ENCODE results near the gene KLF11.
"Not testable (repeated sequence)": the region's sequence is repeated elsewhere in the genome, so short reads cannot be mapped to it uniquely, and the experiment has no call there.

KLF11 gene

GRCh38 chr2:10027660-10028330 lies 15.6 kb upstream of the KLF11 start:
- no peaks in the 10 kb centered on the region for H3K36me3 Mint-ChIP-seq (ENCODE audit: low read depth)
- H3K9me3 Mint-ChIP-seq, result no peaks in the 10 kb centered on the region
- H3K27ac Mint-ChIP-seq, result no peak overlapping the region
- H3K4me1 Mint-ChIP-seq (ENCODE audit: low read depth), result peaks cover 16% of the 10 kb centered on the region
- H3K27me3 Mint-ChIP-seq (ENCODE audit: low read depth), result peaks cover 4% of the 10 kb centered on the region
- no peak for DNase-seq (ENCODE audit: low spot score)
- H3K4me3 Mint-ChIP-seq, result no peak overlapping the region

- Mint-ChIP-seq H3K4me1 (ENCODE audit: low read depth) (peaks cover 16% of the 10 kb centered on the region), H3K36me3 (ENCODE audit: low read depth) (no peaks in the 10 kb centered on the region), H3K9me3 (no peaks in the 10 kb centered on the region), H3K27me3 (ENCODE audit: low read depth) (peaks cover 4% of the 10 kb centered on the region), H3K27ac (peak overlapping the region; percentile 71), H3K4me3 (no peak overlapping the region)
- DNase-seq (ENCODE audit: low spot score), result no peak
Observed at GRCh38 chr2:10028407-10028987, 14.9 kb upstream of the KLF11 start.

GRCh38 chr2:10028988-10029874 lies 14.1 kb upstream of the KLF11 start:
- Mint-ChIP-seq H3K4me3 (peak overlapping the region; percentile 69), H3K27me3 (ENCODE audit: low read depth) (peaks cover 4% of the 10 kb centered on the region), H3K4me1 (ENCODE audit: low read depth) (peaks cover 16% of the 10 kb centered on the region), H3K36me3 (ENCODE audit: low read depth) (no peaks in the 10 kb centered on the region), H3K9me3 (no peaks in the 10 kb centered on the region), H3K27ac (peak overlapping the region; percentile 73)
- DNase-seq (ENCODE audit: low spot score), result peak; percentile 34

GRCh38 chr2:10029875-10030223 lies 13.5 kb upstream of the KLF11 start:
- Mint-ChIP-seq H3K36me3 (ENCODE audit: low read depth) (no peaks in the 10 kb centered on the region), H3K27ac (peak overlapping the region; percentile 73), H3K4me1 (ENCODE audit: low read depth) (peaks cover 18% of the 10 kb centered on the region), H3K27me3 (ENCODE audit: low read depth) (peaks cover 4% of the 10 kb centered on the region), H3K9me3 (no peaks in the 10 kb centered on the region), H3K4me3 (peak overlapping the region; percentile 69)
- no peak for DNase-seq (ENCODE audit: low spot score)

GRCh38 chr2:10030311-10030736 lies 13.0 kb upstream of the KLF11 start:
- H3K36me3 Mint-ChIP-seq (ENCODE audit: low read depth), result no peaks in the 10 kb centered on the region
- H3K27ac Mint-ChIP-seq, result no peak overlapping the region
- peaks cover 21% of the 10 kb centered on the region for H3K4me1 Mint-ChIP-seq (ENCODE audit: low read depth)
- DNase-seq (ENCODE audit: low spot score), result no peak
- no peak overlapping the region for H3K4me3 Mint-ChIP-seq
- peaks cover 4% of the 10 kb centered on the region for H3K27me3 Mint-ChIP-seq (ENCODE audit: low read depth)
- no peaks in the 10 kb centered on the region for H3K9me3 Mint-ChIP-seq

- H3K27me3 Mint-ChIP-seq (ENCODE audit: low read depth); H3K36me3 Mint-ChIP-seq (ENCODE audit: low read depth); H3K4me3 Mint-ChIP-seq; H3K9me3 Mint-ChIP-seq; DNase-seq (ENCODE audit: low spot score); H3K27ac Mint-ChIP-seq: not testable (repeated sequence)
- peaks cover 21% of the 10 kb centered on the region for H3K4me1 Mint-ChIP-seq (ENCODE audit: low read depth)
Observed at GRCh38 chr2:10030798-10031197, 12.6 kb upstream of the KLF11 start.

- Mint-ChIP-seq H3K27ac (peak overlapping the region; percentile 57), H3K4me3 (no peak overlapping the region)
Observed at GRCh38 chr2:10031886-10032745, 11.2 kb upstream of the KLF11 start.

GRCh38 chr2:10032746-10033105 lies 10.6 kb upstream of the KLF11 start:
- no peak for DNase-seq (ENCODE audit: low spot score)
- Mint-ChIP-seq H3K9me3 (no peaks in the 10 kb centered on the region), H3K4me3 (no peak overlapping the region), H3K27ac (no peak overlapping the region), H3K27me3 (ENCODE audit: low read depth) (peaks cover 4% of the 10 kb centered on the region), H3K4me1 (ENCODE audit: low read depth) (peaks cover 18% of the 10 kb centered on the region), H3K36me3 (ENCODE audit: low read depth) (no peaks in the 10 kb centered on the region)

More at GRCh38 chr2:10031886-10032745, 11.2 kb upstream of the KLF11 start:
- Mint-ChIP-seq H3K4me1 (ENCODE audit: low read depth) (peaks cover 18% of the 10 kb centered on the region), H3K27me3 (ENCODE audit: low read depth) (peaks cover 4% of the 10 kb centered on the region), H3K36me3 (ENCODE audit: low read depth) (no peaks in the 10 kb centered on the region), H3K9me3 (no peaks in the 10 kb centered on the region)
- no peak for DNase-seq (ENCODE audit: low spot score)

GRCh38 chr2:10033251-10034006 lies 9.9 kb upstream of the KLF11 start:
- no peak overlapping the region for H3K27ac Mint-ChIP-seq
- peaks cover 4% of the 10 kb centered on the region for H3K27me3 Mint-ChIP-seq (ENCODE audit: low read depth)
- H3K36me3 Mint-ChIP-seq (ENCODE audit: low read depth), result no peaks in the 10 kb centered on the region
- no peak overlapping the region for H3K4me3 Mint-ChIP-seq
- H3K4me1 Mint-ChIP-seq (ENCODE audit: low read depth), result peaks cover 18% of the 10 kb centered on the region
- no peaks in the 10 kb centered on the region for H3K9me3 Mint-ChIP-seq
- no peak for DNase-seq (ENCODE audit: low spot score)

GRCh38 chr2:10034333-10035052 lies 8.9 kb upstream of the KLF11 start:
- no peak overlapping the region for H3K4me3 Mint-ChIP-seq
- DNase-seq (ENCODE audit: low spot score), result no peak
- H3K36me3 Mint-ChIP-seq (ENCODE audit: low read depth), result no peaks in the 10 kb centered on the region
- H3K9me3 Mint-ChIP-seq, result no peaks in the 10 kb centered on the region
- peaks cover 4% of the 10 kb centered on the region for H3K27me3 Mint-ChIP-seq (ENCODE audit: low read depth)
- H3K27ac Mint-ChIP-seq, result peak overlapping the region; percentile 21
- H3K4me1 Mint-ChIP-seq (ENCODE audit: low read depth), result peaks cover 15% of the 10 kb centered on the region

GRCh38 chr2:10035053-10035422 lies 8.3 kb upstream of the KLF11 start:
- H3K27ac Mint-ChIP-seq, result peak overlapping the region; percentile 21
- no peaks in the 10 kb centered on the region for H3K27me3 Mint-ChIP-seq (ENCODE audit: low read depth)
- H3K9me3 Mint-ChIP-seq, result no peaks in the 10 kb centered on the region
- peaks cover 9% of the 10 kb centered on the region for H3K4me1 Mint-ChIP-seq (ENCODE audit: low read depth)
- no peak for DNase-seq (ENCODE audit: low spot score)
- H3K4me3 Mint-ChIP-seq, result no peak overlapping the region
- no peaks in the 10 kb centered on the region for H3K36me3 Mint-ChIP-seq (ENCODE audit: low read depth)

- Mint-ChIP-seq H3K27ac (no peak overlapping the region), H3K36me3 (ENCODE audit: low read depth) (no peaks in the 10 kb centered on the region), H3K9me3 (no peaks in the 10 kb centered on the region), H3K4me3 (no peak overlapping the region), H3K27me3 (ENCODE audit: low read depth) (peaks cover 4% of the 10 kb centered on the region), H3K4me1 (ENCODE audit: low read depth) (peaks cover 5% of the 10 kb centered on the region)
- DNase-seq (ENCODE audit: low spot score), result no peak
Observed at GRCh38 chr2:10035633-10036032, 7.7 kb upstream of the KLF11 start.

Measured in T-helper 2 cell treated with Interferon-gamma antibody and Interleukin-4, amounts not matched to agents 5 μg/mL and 100 μg/mL, for 36 hours (primary cell).